Measurements from ENCODE around the gene PDZD2.

PDZD2 gene

GRCh38 chr5:32021771-32022170 is 382.8 kb downstream of the PDZD2 start:
- ATAC-seq (ENCODE audit: insufficient read depth, low read depth) (no peak), DNase-seq (no peak)
- Histone ChIP-seq H3K4me3 (ENCODE audit: low read depth in 1 of 2, low read length in 2 of 2) (no peak overlapping the region), H3K9ac (ENCODE audit: low read depth, low read length) (no peak overlapping the region), H2AFZ (ENCODE audit: low read depth, low read length) (no peak overlapping the region), H3K9me3 (ENCODE audit: insufficient read depth, low read length, severe bottlenecking) (no peaks in the 10 kb centered on the region), H3K27me3 (ENCODE audit: insufficient read depth, low read length, poor library complexity) (no peaks in the 10 kb centered on the region), H3K79me2 (ENCODE audit: insufficient read depth, low read length) (no peaks in the 10 kb centered on the region), H4K20me1 (ENCODE audit: insufficient read depth, low read length) (no peaks in the 10 kb centered on the region), H3K4me2 (ENCODE audit: insufficient read depth, low read length) (no peak overlapping the region), H3K4me1 (ENCODE audit: insufficient read depth, low read length) (peaks cover 8% of the 10 kb centered on the region; the same call in 1 of the 2 replicates), H3K27ac (ENCODE audit: low read length) (no peak overlapping the region), H3K36me3 (ENCODE audit: insufficient read depth, low read length) (no peaks in the 10 kb centered on the region)
- TF ChIP-seq EZH2 (IDR thresholded peaks at IDR 0.05; ENCODE audit: borderline replicate concordance, low read depth, low read length, severe bottlenecking) (no peak), CTCF (IDR thresholded peaks at IDR 0.05; ENCODE audit: borderline replicate concordance, extremely low read depth, low read length, poor library complexity, severe bottlenecking) (no peak)

- Histone ChIP-seq H3K27ac (ENCODE audit: low read length) (no peak overlapping the region), H3K9me3 (ENCODE audit: insufficient read depth, low read length, severe bottlenecking) (no peaks in the 10 kb centered on the region), H3K27me3 (ENCODE audit: insufficient read depth, low read length, poor library complexity) (no peaks in the 10 kb centered on the region), H3K4me3 (ENCODE audit: low read depth in 1 of 2, low read length in 2 of 2) (no peak overlapping the region), H2AFZ (ENCODE audit: low read depth, low read length) (no peak overlapping the region), H3K79me2 (ENCODE audit: insufficient read depth, low read length) (no peaks in the 10 kb centered on the region), H4K20me1 (ENCODE audit: insufficient read depth, low read length) (no peaks in the 10 kb centered on the region), H3K4me1 (ENCODE audit: insufficient read depth, low read length) (peaks cover 8% of the 10 kb centered on the region; the same call in 1 of the 2 replicates), H3K4me2 (ENCODE audit: insufficient read depth, low read length) (no peak overlapping the region), H3K9ac (ENCODE audit: low read depth, low read length) (no peak overlapping the region), H3K36me3 (ENCODE audit: insufficient read depth, low read length) (no peaks in the 10 kb centered on the region)
- TF ChIP-seq CTCF (IDR thresholded peaks at IDR 0.05; ENCODE audit: borderline replicate concordance, extremely low read depth, low read length, poor library complexity, severe bottlenecking), result no peak
- TF ChIP-seq EZH2 (IDR thresholded peaks at IDR 0.05; ENCODE audit: borderline replicate concordance, low read depth, low read length, severe bottlenecking), result no peak
- DNase-seq (no peak), ATAC-seq (ENCODE audit: insufficient read depth, low read depth) (no peak)
These were observed 383.7 kb downstream of the PDZD2 start for GRCh38 chr5:32022638-32023037.

- ATAC-seq (ENCODE audit: insufficient read depth, low read depth) (no peak), DNase-seq (no peak)
- Histone ChIP-seq H4K20me1 (ENCODE audit: insufficient read depth, low read length) (no peaks in the 10 kb centered on the region), H3K4me1 (ENCODE audit: insufficient read depth, low read length) (peaks cover 8% of the 10 kb centered on the region; the same call in 1 of the 2 replicates), H3K9ac (ENCODE audit: low read depth, low read length) (no peak overlapping the region), H2AFZ (ENCODE audit: low read depth, low read length) (0 out of 2 replicates have a peak overlapping the region, but pooled peaks have one; percentile 33), H3K9me3 (ENCODE audit: insufficient read depth, low read length, severe bottlenecking) (no peaks in the 10 kb centered on the region), H3K27me3 (ENCODE audit: insufficient read depth, low read length, poor library complexity) (no peaks in the 10 kb centered on the region), H3K27ac (ENCODE audit: low read length) (no peak overlapping the region), H3K36me3 (ENCODE audit: insufficient read depth, low read length) (no peaks in the 10 kb centered on the region), H3K4me3 (ENCODE audit: low read depth in 1 of 2, low read length in 2 of 2) (no peak overlapping the region), H3K79me2 (ENCODE audit: insufficient read depth, low read length) (no peaks in the 10 kb centered on the region), H3K4me2 (ENCODE audit: insufficient read depth, low read length) (no peak overlapping the region)
- TF ChIP-seq CTCF (IDR thresholded peaks at IDR 0.05; ENCODE audit: borderline replicate concordance, extremely low read depth, low read length, poor library complexity, severe bottlenecking) (no peak), EZH2 (IDR thresholded peaks at IDR 0.05; ENCODE audit: borderline replicate concordance, low read depth, low read length, severe bottlenecking) (no peak)
These were observed 384.9 kb downstream of the PDZD2 start for GRCh38 chr5:32023816-32024215.

GRCh38 chr5:32024751-32025150 is 385.8 kb downstream of the PDZD2 start:
- no peak for DNase-seq
- Histone ChIP-seq H4K20me1 (ENCODE audit: insufficient read depth, low read length) (no peaks in the 10 kb centered on the region), H3K9me3 (ENCODE audit: insufficient read depth, low read length, severe bottlenecking) (no peaks in the 10 kb centered on the region), H3K27ac (ENCODE audit: low read length) (no peak overlapping the region), H3K36me3 (ENCODE audit: insufficient read depth, low read length) (no peaks in the 10 kb centered on the region), H2AFZ (ENCODE audit: low read depth, low read length) (no peak overlapping the region), H3K4me2 (ENCODE audit: insufficient read depth, low read length) (no peak overlapping the region), H3K4me3 (ENCODE audit: low read depth in 1 of 2, low read length in 2 of 2) (no peak overlapping the region), H3K4me1 (ENCODE audit: insufficient read depth, low read length) (peaks cover 8% of the 10 kb centered on the region; the same call in 1 of the 2 replicates), H3K9ac (ENCODE audit: low read depth, low read length) (no peak overlapping the region), H3K27me3 (ENCODE audit: insufficient read depth, low read length, poor library complexity) (no peaks in the 10 kb centered on the region), H3K79me2 (ENCODE audit: insufficient read depth, low read length) (no peaks in the 10 kb centered on the region)
- no peak for ATAC-seq (ENCODE audit: insufficient read depth, low read depth)
- no peak for TF ChIP-seq EZH2 (IDR thresholded peaks at IDR 0.05; ENCODE audit: borderline replicate concordance, low read depth, low read length, severe bottlenecking)
- TF ChIP-seq CTCF (IDR thresholded peaks at IDR 0.05; ENCODE audit: borderline replicate concordance, extremely low read depth, low read length, poor library complexity, severe bottlenecking), result no peak
